ENCODE results near the gene ACADVL. TPM values are rescaled to one million over a fixed set of nuclear protein-coding genes. Genes with fewer than 3 reads are reported as not detected.

The ACADVL gene
- total and polyA plus RNA-seq, 9 donors: 277 to 638 (median 374) TPM

DNA sequence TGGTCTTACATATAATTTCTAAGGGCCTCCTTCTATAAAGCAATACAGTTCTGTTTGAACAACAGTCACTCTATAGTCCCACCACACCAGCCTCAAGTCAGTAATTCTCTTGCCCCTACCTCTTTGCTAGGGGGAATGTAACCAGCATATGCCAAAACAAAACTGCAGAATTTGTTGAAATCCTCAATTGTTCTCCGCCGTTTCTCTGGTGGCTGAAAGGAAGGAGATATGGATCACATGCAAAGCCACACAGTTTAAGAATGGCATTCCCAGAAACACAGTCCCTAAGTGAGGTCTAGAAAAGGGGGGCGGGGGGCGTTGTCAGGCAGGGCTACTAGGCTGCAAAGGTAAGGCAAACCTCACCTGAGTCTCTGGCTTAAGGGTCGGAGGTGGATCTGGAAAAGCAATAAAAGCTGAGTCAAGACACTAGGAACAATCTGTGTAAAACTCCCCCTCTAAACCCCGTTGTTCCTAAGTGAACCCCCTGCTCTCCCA lies 17.6 kb downstream of the ACADVL start:
- peak in 1 of 5 donors; percentile 49 for DNase-seq
- Histone ChIP-seq H3K9me3 (no peaks in the 10 kb centered on the region), H3K27ac (peak overlapping the region; percentile 82 to 85), H3K27me3 (no peaks in the 10 kb centered on the region), H3K36me3 (no peaks in the 10 kb centered on the region), H3K4me3 (peak overlapping the region; percentile 99), H3K4me1 (ENCODE audit: insufficient read depth) (peaks cover 11% of the 10 kb centered on the region)
- intact Hi-C loops (cut with DNase I): no loop called here
- WGBS, 3 donors: 26 to 27% (median 26%) methylated on average over 6 of the region's 6 CpGs
- TF ChIP-seq, protein P1, sequence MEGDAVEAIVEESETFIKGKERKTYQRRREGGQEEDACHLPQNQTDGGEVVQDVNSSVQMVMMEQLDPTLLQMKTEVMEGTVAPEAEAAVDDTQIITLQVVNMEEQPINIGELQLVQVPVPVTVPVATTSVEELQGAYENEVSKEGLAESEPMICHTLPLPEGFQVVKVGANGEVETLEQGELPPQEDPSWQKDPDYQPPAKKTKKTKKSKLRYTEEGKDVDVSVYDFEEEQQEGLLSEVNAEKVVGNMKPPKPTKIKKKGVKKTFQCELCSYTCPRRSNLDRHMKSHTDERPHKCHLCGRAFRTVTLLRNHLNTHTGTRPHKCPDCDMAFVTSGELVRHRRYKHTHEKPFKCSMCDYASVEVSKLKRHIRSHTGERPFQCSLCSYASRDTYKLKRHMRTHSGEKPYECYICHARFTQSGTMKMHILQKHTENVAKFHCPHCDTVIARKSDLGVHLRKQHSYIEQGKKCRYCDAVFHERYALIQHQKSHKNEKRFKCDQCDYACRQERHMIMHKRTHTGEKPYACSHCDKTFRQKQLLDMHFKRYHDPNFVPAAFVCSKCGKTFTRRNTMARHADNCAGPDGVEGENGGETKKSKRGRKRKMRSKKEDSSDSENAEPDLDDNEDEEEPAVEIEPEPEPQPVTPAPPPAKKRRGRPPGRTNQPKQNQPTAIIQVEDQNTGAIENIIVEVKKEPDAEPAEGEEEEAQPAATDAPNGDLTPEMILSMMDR (IDR thresholded peaks at IDR 0.05): no peak
- no peak for TF ChIP-seq POLR2A (IDR thresholded peaks at IDR 0.05)
- no peak for TF ChIP-seq EP300 (IDR thresholded peaks at IDR 0.05)

DNA sequence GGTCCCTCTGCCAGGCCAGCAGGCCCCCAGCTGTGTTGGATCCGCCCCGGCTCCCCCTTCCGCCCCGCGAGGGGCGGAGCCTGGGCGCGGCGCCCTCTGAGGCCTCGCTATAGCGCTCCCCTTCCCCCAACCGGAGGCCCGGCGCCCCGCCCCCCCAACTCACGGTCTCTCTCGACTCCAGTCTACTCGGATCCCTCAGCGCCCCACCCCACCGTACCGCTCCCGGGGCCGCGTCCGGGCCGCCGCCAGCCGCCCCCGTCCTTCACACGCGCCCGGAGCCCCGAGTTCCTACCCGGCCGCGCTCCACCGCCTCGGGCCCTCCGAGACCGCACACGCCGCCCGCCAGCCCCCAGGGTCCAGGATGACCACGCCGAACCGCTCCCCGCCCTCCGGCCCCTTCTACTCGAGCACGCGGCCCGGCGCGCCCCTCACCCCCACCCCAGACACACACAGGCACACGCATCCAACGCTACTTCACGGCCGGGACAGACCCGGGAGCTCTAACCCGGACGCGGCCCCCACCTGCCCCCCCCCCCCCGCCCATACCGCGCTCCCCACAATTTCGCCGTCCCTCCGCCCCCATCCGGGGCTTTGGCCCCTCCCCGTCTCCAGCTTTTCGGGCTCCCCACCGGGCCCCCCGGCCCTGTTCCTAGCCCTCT lies 18.2 kb downstream of the ACADVL start:
- Histone ChIP-seq H3K9me3 (no peaks in the 10 kb centered on the region), H3K4me3 (peak overlapping the region; percentile 99), H3K27ac (peak overlapping the region; percentile 82 to 85), H3K36me3 (no peaks in the 10 kb centered on the region), H3K27me3 (no peaks in the 10 kb centered on the region), H3K4me1 (ENCODE audit: insufficient read depth) (peaks cover 9% of the 10 kb centered on the region)
- 0 to 2% (median 1%) methylated on average over 39 to 72 of the region's 73 CpGs for WGBS, 3 donors
- DNase-seq: peak; percentile 85 to 92 (median 90)
- TF ChIP-seq EP300 (IDR thresholded peaks at IDR 0.05): no peak
- no peak for TF ChIP-seq POLR2A (IDR thresholded peaks at IDR 0.05)
- TF ChIP-seq, protein P1 (IDR thresholded peaks at IDR 0.05): no peak
- intact Hi-C loops (cut with DNase I): no loop called here

DNA sequence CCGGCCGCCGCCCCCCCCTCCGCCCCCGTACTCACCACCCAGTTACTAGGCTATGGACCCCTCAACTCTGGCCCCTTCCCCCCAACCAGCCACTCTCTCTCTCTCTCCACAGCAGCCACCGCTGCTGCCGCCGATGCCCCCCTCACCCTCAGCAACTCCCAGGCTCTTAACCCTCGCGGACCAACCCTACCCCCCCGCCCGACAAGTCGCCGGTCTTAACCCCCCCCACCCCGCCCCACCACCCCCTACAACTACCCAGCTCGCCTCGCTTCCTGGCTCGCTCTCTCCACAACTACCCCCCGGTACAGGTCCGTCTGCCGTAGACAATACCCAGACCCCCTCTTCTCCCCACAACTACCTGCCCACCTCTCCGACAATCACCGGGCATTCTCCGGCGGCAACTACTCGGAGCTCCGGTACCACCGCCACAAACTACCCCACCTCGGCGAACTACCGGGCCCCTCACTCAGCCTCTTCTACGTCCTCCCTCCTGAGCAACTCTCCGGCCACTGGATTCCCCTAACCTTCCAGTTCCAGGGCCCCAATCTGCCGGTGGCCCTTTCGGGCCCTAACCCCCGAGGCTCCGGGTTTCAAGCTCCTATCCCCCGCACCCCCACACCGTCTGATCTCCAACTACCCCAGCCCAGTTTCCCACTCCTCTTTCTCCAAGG lies 18.8 kb downstream of the ACADVL start:
- DNase-seq: peak; percentile 55 to 75 (median 69)
- intact Hi-C loops (cut with DNase I): no loop called here

More for the DNA sequence above, 18.8 kb downstream of the ACADVL start:
- peaks cover 7% of the 10 kb centered on the region for H3K4me1 ChIP-seq (ENCODE audit: insufficient read depth)
- H3K4me3 ChIP-seq: peak overlapping the region; percentile 99
- H3K9me3 ChIP-seq: no peaks in the 10 kb centered on the region
- no peaks in the 10 kb centered on the region for H3K27me3 ChIP-seq
- TF ChIP-seq, protein P1 (IDR thresholded peaks at IDR 0.05): no peak
- no peak for TF ChIP-seq EP300 (IDR thresholded peaks at IDR 0.05)
- TF ChIP-seq POLR2A (IDR thresholded peaks at IDR 0.05): no peak
- H3K27ac ChIP-seq: peak overlapping the region; percentile 82 to 85
- 0 to 1% (median 1%) methylated on average over 36 to 39 of the region's 39 CpGs for WGBS, 3 donors
- H3K36me3 ChIP-seq: no peaks in the 10 kb centered on the region

Measured in ovary (tissue), 9 donors.